Measurements from ENCODE around the gene CHST6.

GRCh38 chr16:75446416-75446815 lies 48.8 kb downstream of the CHST6 start:
- TF ChIP-seq POLR2A (IDR thresholded peaks at IDR 0.05), result no peak
- TF ChIP-seq, protein P1, sequence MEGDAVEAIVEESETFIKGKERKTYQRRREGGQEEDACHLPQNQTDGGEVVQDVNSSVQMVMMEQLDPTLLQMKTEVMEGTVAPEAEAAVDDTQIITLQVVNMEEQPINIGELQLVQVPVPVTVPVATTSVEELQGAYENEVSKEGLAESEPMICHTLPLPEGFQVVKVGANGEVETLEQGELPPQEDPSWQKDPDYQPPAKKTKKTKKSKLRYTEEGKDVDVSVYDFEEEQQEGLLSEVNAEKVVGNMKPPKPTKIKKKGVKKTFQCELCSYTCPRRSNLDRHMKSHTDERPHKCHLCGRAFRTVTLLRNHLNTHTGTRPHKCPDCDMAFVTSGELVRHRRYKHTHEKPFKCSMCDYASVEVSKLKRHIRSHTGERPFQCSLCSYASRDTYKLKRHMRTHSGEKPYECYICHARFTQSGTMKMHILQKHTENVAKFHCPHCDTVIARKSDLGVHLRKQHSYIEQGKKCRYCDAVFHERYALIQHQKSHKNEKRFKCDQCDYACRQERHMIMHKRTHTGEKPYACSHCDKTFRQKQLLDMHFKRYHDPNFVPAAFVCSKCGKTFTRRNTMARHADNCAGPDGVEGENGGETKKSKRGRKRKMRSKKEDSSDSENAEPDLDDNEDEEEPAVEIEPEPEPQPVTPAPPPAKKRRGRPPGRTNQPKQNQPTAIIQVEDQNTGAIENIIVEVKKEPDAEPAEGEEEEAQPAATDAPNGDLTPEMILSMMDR (IDR thresholded peaks at IDR 0.05 in 4 of 5, conservative IDR thresholded peaks at IDR 0.05 in 1 of 5), result no peak
